Hematopoietic multipotent progenitor cell treated with erythropoietin and hydrocortisone succinate and interleukin-3 and kit ligand, for 6 days (in vitro differentiated cells): ENCODE results near the gene SH2B2.

Experiments used
- DNase-seq: peaks from one replicate; pipeline ENCODE4 v3.0.0-alpha.2; 2015

Gene SH2B2

GRCh38 chr7:102268635-102269034, 18.0 kb upstream of the SH2B2 start:
- no peak for DNase-seq

GRCh38 chr7:102270178-102270887, 16.3 kb upstream of the SH2B2 start:
- no peak for DNase-seq

GRCh38 chr7:102271158-102271798, 15.4 kb upstream of the SH2B2 start:
- no peak for DNase-seq

GRCh38 chr7:102272075-102272916, 14.4 kb upstream of the SH2B2 start:
- peak; percentile 81 for DNase-seq

- no peak for DNase-seq
Measured at GRCh38 chr7:102272917-102273748, 13.5 kb upstream of the SH2B2 start.

GRCh38 chr7:102273749-102274712, 12.6 kb upstream of the SH2B2 start:
- DNase-seq, result no peak

- DNase-seq, result no peak
Measured at GRCh38 chr7:102275123-102275703, 11.5 kb upstream of the SH2B2 start.

GRCh38 chr7:102277901-102278300, 8.8 kb upstream of the SH2B2 start:
- DNase-seq, result no peak

- DNase-seq, result peak; percentile 79
Measured at GRCh38 chr7:102279537-102280400, 6.9 kb upstream of the SH2B2 start.

GRCh38 chr7:102280521-102280920, 6.1 kb upstream of the SH2B2 start:
- DNase-seq, result no peak

- no peak for DNase-seq
Measured at GRCh38 chr7:102281785-102282184, 4.9 kb upstream of the SH2B2 start.

- no peak for DNase-seq
Measured at GRCh38 chr7:102282465-102283362, 4.0 kb upstream of the SH2B2 start.

GRCh38 chr7:102283477-102284189, 3.0 kb upstream of the SH2B2 start:
- no peak for DNase-seq

- no peak for DNase-seq
Measured at GRCh38 chr7:102284399-102284798, 2.3 kb upstream of the SH2B2 start.

- peak; percentile 49 for DNase-seq
Measured at GRCh38 chr7:102284891-102285539, 1.7 kb upstream of the SH2B2 start.

GRCh38 chr7:102285540-102286236, 980 bp upstream of the SH2B2 start:
- DNase-seq, result peak; percentile 26
